ENCODE results near the gene SH3BGRL3. TPM values are rescaled to one million over a fixed set of nuclear protein-coding genes. Genes with fewer than 3 reads are reported as not detected.
A peak's percentile ranks its signal among the peaks of the same experiment; 100 is the strongest.

Gene SH3BGRL3
- total and polyA plus RNA-seq, 4 donors = 17.2 to 437 (median 333) TPM

DNA sequence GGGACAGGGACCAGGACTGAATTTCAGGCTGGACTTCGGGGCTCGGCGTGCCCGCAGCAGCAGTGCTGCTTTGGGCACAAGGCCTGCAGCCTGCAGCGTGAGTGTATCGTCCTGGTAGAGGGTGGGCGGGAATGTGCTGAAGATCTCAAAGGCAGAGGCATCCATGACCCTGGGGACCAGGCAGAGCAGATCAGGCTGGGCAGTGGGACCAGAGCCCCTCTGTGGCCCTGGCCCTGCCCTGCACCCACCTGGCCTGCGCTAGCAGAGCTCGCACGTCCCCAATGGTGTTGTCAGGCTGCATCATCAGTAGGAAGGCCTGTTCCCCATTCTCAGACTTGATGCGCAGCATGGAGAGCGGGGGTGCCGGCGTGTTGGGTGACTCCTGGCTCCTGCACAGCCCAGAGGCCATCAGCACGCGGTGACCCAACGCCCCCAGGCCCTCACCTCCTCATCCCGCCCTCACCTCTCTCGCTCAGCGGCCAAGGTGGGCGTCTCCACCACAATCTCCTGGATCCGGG, 2.6 kb downstream of the SH3BGRL3 start:
- no peak for TF ChIP-seq CTCF (IDR thresholded peaks at IDR 0.05; ENCODE audit: control extremely low read depth, extremely low read depth)
- H3K4me1 ChIP-seq (ENCODE audit: control insufficient read depth in 5 of 5, insufficient read depth in 5 of 5, low read length in 5 of 5) = peaks cover 9 to 45% (median 20%) of the 10 kb centered on the region in 5 donors
- H3K27me3 ChIP-seq (ENCODE audit: control insufficient read depth in 3 of 3, insufficient read depth in 3 of 3, low read length in 2 of 3) = no peaks in the 10 kb centered on the region
- H3K27ac ChIP-seq (ENCODE audit: low read depth in 1 of 2, low read length in 1 of 2) = peak overlapping the region in 1 of 2 donors; percentile 18
- no peak overlapping the region for H3K9ac ChIP-seq (ENCODE audit: insufficient read depth in 1 of 2, low read length in 2 of 2)
- no peak overlapping the region for H3K4me3 ChIP-seq
- DNase-seq = no peak
- peaks cover 0 to 20% (median 4%) of the 10 kb centered on the region in 4 donors for H3K36me3 ChIP-seq (ENCODE audit: control insufficient read depth in 4 of 4, insufficient read depth in 4 of 4, low read length in 4 of 4)
- H3K9me3 ChIP-seq (ENCODE audit: control insufficient read depth in 4 of 4, insufficient read depth in 3 of 4, low read length in 3 of 4) = no peaks in the 10 kb centered on the region
- 84 to 87% methylated on average over 21 to 22 of the region's 22 CpGs for WGBS, 2 donors
- no peak for ATAC-seq (ENCODE audit: insufficient read depth, low FRiP score)

DNA sequence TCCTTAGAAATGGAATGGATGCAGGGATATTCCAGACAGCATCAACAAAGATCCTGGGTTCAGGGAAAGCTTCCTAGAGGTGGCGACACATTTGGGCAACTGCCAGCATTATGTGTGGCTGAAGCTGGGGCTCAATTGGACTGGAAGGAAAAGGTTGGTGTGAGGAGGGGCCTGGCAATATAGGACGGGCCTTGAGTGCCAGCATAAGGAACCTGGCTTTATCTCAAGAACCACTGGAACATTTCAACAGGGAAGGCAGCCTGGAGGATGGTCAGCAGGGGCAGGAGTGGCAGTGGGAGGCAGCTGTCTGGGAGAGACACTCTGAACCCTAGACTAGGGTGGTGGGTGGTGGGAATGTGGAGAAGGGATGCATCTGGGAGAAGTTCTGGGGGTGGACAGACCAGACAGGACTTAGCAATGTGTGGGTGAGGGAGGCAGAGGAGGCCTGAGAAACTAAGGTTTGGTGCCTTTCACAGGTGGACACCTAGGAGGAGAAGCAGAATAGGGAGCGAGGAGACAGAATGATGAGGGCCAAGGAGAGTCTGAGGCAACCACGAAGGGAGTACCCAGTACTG, 3.5 kb downstream of the SH3BGRL3 start:
- DNase-seq (no peak), ATAC-seq (ENCODE audit: insufficient read depth, low FRiP score) (no peak)
- Histone ChIP-seq H3K9ac (ENCODE audit: insufficient read depth in 1 of 2, low read length in 2 of 2) (no peak overlapping the region), H3K36me3 (ENCODE audit: control insufficient read depth in 4 of 4, insufficient read depth in 4 of 4, low read length in 4 of 4) (peaks cover 0 to 20% (median 4%) of the 10 kb centered on the region in 4 donors), H3K27me3 (ENCODE audit: control insufficient read depth in 3 of 3, insufficient read depth in 3 of 3, low read length in 2 of 3) (no peaks in the 10 kb centered on the region), H3K9me3 (ENCODE audit: control insufficient read depth in 4 of 4, insufficient read depth in 3 of 4, low read length in 3 of 4) (no peaks in the 10 kb centered on the region), H3K4me1 (ENCODE audit: control insufficient read depth in 5 of 5, insufficient read depth in 5 of 5, low read length in 5 of 5) (peaks cover 9 to 40% (median 20%) of the 10 kb centered on the region in 5 donors), H3K4me3 (no peak overlapping the region), H3K27ac (ENCODE audit: low read depth in 1 of 2, low read length in 1 of 2) (peak overlapping the region in 1 of 2 donors; percentile 79)
- 63 to 68% methylated on average over 4 of the region's 4 CpGs for WGBS, 2 donors
- TF ChIP-seq CTCF (IDR thresholded peaks at IDR 0.05; ENCODE audit: control extremely low read depth, extremely low read depth) = no peak

- 82 to 85% methylated on average over 12 of the region's 12 CpGs for WGBS, 2 donors
- no peak for TF ChIP-seq CTCF (IDR thresholded peaks at IDR 0.05; ENCODE audit: control extremely low read depth, extremely low read depth)
- no peak for ATAC-seq (ENCODE audit: insufficient read depth, low FRiP score)
- no peak for DNase-seq
- no peaks in the 10 kb centered on the region for H3K27me3 ChIP-seq (ENCODE audit: control insufficient read depth in 3 of 3, insufficient read depth in 3 of 3, low read length in 2 of 3)
- no peak overlapping the region for H3K4me3 ChIP-seq
- H3K36me3 ChIP-seq (ENCODE audit: control insufficient read depth in 4 of 4, insufficient read depth in 4 of 4, low read length in 4 of 4) = peaks cover 0 to 20% (median 4%) of the 10 kb centered on the region in 4 donors
- H3K4me1 ChIP-seq (ENCODE audit: control insufficient read depth in 5 of 5, insufficient read depth in 5 of 5, low read length in 5 of 5) = peaks cover 8 to 36% (median 16%) of the 10 kb centered on the region in 5 donors
- H3K9me3 ChIP-seq (ENCODE audit: control insufficient read depth in 4 of 4, insufficient read depth in 3 of 4, low read length in 3 of 4) = no peaks in the 10 kb centered on the region
- no peak overlapping the region for H3K9ac ChIP-seq (ENCODE audit: insufficient read depth in 1 of 2, low read length in 2 of 2)
- H3K27ac ChIP-seq (ENCODE audit: low read depth in 1 of 2, low read length in 1 of 2) = peak overlapping the region; percentile 50 to 79
Observed at GRCh38 chr1:26283871-26284596, 4.1 kb downstream of the SH3BGRL3 start.

All from lung (tissue), 12 donors.